Measurements from ENCODE around the gene HTRA3.

The HTRA3 gene

GRCh38 chr4:8238036-8238511 is 31.5 kb upstream of the HTRA3 start:
- no peak for TF ChIP-seq CTCF (IDR thresholded peaks at IDR 0.05; ENCODE audit: low read depth, low read length, missing control alignments)
- H3K4me3 ChIP-seq (replicated peaks; ENCODE audit: low read depth, low read length): no peak overlapping the region
- no peak for DNase-seq (ENCODE audit: extremely low read depth, low read depth)

- no peak overlapping the region for H3K4me3 ChIP-seq (replicated peaks; ENCODE audit: low read depth, low read length)
- peak; percentile 32 for TF ChIP-seq CTCF (IDR thresholded peaks at IDR 0.05; ENCODE audit: low read depth, low read length, missing control alignments)
- DNase-seq (ENCODE audit: extremely low read depth, low read depth): no peak
Observed at GRCh38 chr4:8238515-8239053, 31.0 kb upstream of the HTRA3 start.

GRCh38 chr4:8239226-8239625 is 30.3 kb upstream of the HTRA3 start:
- DNase-seq (ENCODE audit: extremely low read depth, low read depth): no peak
- no peak for TF ChIP-seq CTCF (IDR thresholded peaks at IDR 0.05; ENCODE audit: low read depth, low read length, missing control alignments)
- no peak overlapping the region for H3K4me3 ChIP-seq (replicated peaks; ENCODE audit: low read depth, low read length)

GRCh38 chr4:8239661-8240060 is 29.9 kb upstream of the HTRA3 start:
- no peak for DNase-seq (ENCODE audit: extremely low read depth, low read depth)
- no peak for TF ChIP-seq CTCF (IDR thresholded peaks at IDR 0.05; ENCODE audit: low read depth, low read length, missing control alignments)
- H3K4me3 ChIP-seq (replicated peaks; ENCODE audit: low read depth, low read length): no peak overlapping the region

GRCh38 chr4:8240211-8241041 is 29.1 kb upstream of the HTRA3 start:
- DNase-seq (ENCODE audit: extremely low read depth, low read depth): no peak
- no peak overlapping the region for H3K4me3 ChIP-seq (replicated peaks; ENCODE audit: low read depth, low read length)
- no peak for TF ChIP-seq CTCF (IDR thresholded peaks at IDR 0.05; ENCODE audit: low read depth, low read length, missing control alignments)

- DNase-seq (ENCODE audit: extremely low read depth, low read depth): no peak
- H3K4me3 ChIP-seq (replicated peaks; ENCODE audit: low read depth, low read length): no peak overlapping the region
- TF ChIP-seq CTCF (IDR thresholded peaks at IDR 0.05; ENCODE audit: low read depth, low read length, missing control alignments): no peak
Observed at GRCh38 chr4:8241211-8241779, 28.3 kb upstream of the HTRA3 start.

Data from HFF-Myc (cell line).